Epithelial cell of esophagus (primary cell): Measurements from ENCODE around the gene CFAP221.
A peak's percentile ranks its signal among the peaks of the same experiment; 100 is the strongest.

Experiments
- DNase-seq: peaks from one replicate; pipeline ENCODE4 v3.0.0; 2010; ENCODE audit warnings: low read depth
- H3K4me3 ChIP-seq: 2 replicates; pipeline ENCODE4 v1.5.1; 2011; ENCODE audit warnings: mild to moderate bottlenecking, low read length, control low read depth
- CTCF ChIP-seq: IDR thresholded peaks from 2 replicates; pipeline ENCODE4 v1.5.1; 2011; ENCODE audit warnings: low read depth, mild to moderate bottlenecking, low read length, control low read depth, inconsistent platforms; ENCODE audit not compliant: insufficient read depth; ENCODE audit errors: missing control alignments

CFAP221 gene

GRCh38 chr2:119637371-119637770 lies 93.1 kb downstream of the CFAP221 start:
- no peak overlapping the region for H3K4me3 ChIP-seq
- DNase-seq = no peak
- no peak for TF ChIP-seq CTCF

- TF ChIP-seq CTCF = no peak
- DNase-seq = no peak
- H3K4me3 ChIP-seq = no peak overlapping the region
Observed at GRCh38 chr2:119638246-119638645, 94.0 kb downstream of the CFAP221 start.

- H3K4me3 ChIP-seq = no peak overlapping the region
- DNase-seq = no peak
- TF ChIP-seq CTCF = no peak
Observed at GRCh38 chr2:119638685-119639554, 94.7 kb downstream of the CFAP221 start.

- no peak overlapping the region for H3K4me3 ChIP-seq
- peak; percentile 98 for TF ChIP-seq CTCF
- DNase-seq = peak; percentile 80
Observed at GRCh38 chr2:119641562-119642258, 97.5 kb downstream of the CFAP221 start.

GRCh38 chr2:119644186-119644585 lies 99.9 kb downstream of the CFAP221 start:
- H3K4me3 ChIP-seq = no peak overlapping the region
- no peak for DNase-seq
- TF ChIP-seq CTCF = no peak

- H3K4me3 ChIP-seq = no peak overlapping the region
- TF ChIP-seq CTCF = no peak
- DNase-seq = no peak
Observed at GRCh38 chr2:119645173-119645855, 101.1 kb downstream of the CFAP221 start.
